Stimulated activated CD4-positive, alpha-beta T cell treated with anti-CD3 and anti-CD28 coated beads, Interleukin-2, amount 100 ng/mL, for 24 hours (primary cell): ENCODE measurements around the gene MAP3K4.

ENCODE experiments used
- DNase-seq, 2 donors: peaks; one replicate each; pipeline ENCODE4 v3.0.0-alpha.2; 2020

Gene MAP3K4

DNA sequence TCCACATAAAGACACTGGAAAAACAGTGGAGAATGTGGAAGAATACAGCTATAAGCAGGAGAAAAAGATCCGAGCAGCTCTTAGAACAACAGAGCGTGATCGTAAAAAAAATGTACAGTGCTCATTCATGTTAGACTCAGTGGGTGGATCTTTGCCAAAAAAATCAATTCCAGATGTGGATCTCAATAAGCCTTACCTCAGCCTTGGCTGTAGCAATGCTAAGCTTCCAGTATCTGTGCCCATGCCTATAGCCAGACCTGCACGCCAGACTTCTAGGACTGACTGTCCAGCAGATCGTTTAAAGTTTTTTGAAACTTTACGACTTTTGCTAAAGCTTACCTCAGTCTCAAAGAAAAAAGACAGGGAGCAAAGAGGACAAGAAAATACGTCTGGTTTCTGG lies 57.1 kb downstream of the MAP3K4 start:
- no peak for DNase-seq

DNA sequence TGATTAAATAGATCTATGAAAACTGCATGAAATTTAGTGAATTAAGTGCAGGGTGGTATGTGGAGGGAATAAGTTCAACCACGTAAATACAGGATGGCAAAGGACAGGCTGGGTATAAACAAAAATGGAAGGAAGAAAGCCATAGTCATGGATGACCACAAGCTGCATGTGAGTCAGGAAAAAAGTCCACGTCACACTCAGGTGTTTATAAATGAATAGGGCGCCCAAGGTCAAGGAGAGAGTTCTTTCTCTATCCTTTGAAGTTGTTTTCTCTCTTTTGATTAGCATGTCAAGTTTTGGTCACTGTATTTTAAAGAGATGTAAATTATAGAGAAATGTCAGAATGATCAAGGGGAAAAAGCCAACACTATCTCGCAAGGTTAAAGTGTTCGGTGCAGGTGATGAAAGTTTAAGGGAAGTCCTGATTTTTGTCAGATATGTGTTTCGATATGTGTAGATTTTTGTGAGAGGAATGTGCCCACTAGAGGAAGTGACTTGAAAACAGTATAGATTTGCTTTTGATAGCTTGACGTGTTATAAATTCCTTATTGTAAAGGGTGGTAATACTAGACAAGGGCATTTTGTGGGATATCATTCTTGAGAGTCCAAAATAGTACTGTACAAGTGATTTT lies 58.7 kb downstream of the MAP3K4 start:
- no peak for DNase-seq

DNA sequence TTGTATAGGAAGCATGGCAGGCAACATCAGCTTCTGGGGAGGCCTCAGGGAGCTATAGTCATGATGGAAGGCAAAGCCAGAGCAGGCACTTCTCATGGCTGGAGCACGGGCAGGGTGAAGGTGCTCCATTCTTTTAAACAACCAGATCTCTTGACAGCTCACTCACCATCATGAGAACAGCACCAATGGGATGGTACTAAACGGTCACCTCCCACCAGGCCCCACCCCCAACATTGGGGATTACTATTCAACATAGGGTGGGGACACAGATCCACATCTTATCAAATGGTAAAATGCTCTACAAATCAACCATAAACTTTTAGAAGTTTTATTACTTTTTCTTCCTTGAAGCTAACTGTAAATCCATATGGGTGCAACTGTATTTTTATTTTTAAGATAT lies 61.5 kb downstream of the MAP3K4 start:
- DNase-seq: no peak

DNA sequence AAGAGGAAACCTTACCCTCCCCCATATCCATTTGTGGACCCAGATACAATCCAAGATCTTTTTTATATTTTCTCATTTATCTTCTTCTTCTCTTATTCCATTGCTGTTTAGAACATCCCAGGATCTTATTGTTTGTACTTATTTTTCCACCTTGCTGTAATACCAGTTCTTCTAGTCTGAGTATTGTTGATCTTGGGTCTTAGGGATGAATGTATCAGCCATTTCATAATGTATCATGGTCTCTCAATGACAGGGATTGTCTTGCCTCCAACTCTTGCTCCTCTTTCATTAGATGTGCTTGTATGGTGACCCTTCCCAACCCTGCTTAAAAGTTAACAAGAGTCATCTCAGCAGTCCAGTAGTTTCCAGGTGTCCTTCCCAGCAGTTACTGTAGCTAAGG lies 63.3 kb downstream of the MAP3K4 start:
- DNase-seq: no peak

GRCh38 chr6:161056451-161056850 lies 64.9 kb downstream of the MAP3K4 start:
- no peak for DNase-seq

DNA sequence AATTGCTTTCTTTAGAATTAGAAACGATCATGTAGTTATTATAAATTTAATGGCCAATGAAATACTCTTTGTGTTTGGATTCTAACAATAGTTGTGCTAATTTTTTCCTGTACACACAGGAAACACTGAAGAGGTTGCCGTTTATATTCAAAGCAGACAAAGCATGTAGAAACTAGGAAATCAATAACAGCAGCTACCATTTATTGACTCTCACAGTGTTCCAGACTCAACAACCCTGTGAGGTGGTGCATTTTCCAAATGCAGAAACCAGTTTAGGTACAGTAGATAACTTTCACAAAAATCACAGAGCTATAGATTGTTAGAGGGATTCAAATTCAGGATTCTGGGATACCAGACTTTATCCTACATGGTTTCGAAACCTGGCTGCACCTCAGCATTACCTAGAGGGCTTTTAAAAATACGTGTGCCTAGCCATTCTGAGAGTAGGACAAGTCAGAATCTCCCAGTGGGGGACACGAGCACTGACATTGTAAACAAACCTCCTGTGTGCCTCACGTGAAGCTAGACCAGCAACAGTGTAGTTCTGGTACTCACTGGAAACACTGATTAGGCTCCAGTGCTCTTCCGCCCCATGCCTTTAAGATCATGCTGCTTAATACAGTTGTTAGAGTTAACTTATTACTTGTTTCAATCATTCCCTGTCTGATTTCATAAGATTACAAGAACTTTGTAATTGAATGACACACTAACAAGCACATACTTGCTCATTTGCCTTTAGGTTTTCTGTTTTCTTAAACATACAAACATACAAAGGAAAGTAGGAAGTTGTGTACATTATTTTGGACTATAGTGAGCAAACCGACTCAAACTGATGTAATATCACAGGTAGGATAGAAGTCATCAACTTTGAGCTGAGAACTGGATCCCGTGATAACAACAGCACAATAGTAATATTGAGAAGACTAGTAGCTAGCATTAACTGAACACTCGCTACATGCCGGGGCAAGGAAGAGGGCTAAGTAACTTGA lies 65.8 kb downstream of the MAP3K4 start:
- DNase-seq: no peak

DNA sequence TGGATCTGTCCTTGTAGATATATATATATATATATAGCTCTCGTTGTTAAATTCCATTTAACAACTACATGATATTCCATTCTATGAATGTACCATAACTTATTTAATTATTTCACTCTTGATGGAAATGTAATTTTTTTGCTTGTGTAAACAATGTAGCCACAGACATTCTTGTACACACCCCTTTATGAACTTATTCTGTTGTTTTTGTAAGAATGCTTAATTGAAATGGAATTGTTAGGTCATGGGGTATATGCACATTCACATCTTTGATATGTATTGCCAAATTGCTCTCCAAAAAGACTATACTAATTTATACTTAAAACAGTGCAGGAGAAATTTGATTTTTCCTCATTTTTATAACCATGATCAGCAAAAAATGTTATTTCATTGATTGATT lies 67.2 kb downstream of the MAP3K4 start:
- no peak for DNase-seq

DNA sequence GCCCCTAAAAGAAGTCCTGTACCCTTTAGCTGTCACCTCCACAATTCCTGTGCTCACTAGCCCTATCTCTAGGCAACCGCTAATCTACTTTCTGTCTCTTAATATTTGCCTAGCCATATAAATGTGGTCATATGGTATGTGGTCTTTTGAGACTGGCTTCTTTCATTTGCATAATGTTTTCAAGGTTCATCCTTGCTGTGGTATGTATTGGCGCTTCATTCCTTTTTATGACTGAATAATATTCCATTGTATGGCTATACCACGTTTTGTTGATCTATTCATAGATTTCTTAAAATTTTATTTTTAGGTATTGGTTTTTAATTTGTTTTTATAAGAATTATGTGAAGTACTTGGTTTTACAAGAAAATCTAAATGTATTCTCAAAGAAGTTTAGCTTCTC lies 70.0 kb downstream of the MAP3K4 start:
- DNase-seq: no peak

DNA sequence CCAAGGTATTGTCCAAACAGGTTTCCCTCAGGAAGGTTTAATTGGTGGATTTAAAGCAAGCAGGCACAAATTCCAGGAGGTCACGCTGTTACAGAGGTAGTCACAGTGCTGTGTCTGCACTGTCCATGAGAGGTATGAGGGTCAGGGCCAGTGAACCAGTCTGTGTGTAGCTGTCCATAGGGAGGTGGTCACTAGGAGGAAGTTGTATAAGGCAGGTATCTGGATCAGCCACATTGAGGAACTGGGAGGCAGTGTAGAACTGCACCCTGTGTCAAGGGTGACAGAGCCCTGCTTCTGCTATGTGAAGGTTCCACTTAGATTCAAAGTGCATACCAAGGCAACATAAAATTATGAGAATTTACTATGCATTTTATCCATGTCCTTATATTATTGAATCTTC lies 73.3 kb downstream of the MAP3K4 start:
- DNase-seq: no peak

GRCh38 chr6:161066511-161066910 lies 74.9 kb downstream of the MAP3K4 start:
- DNase-seq: no peak

DNA sequence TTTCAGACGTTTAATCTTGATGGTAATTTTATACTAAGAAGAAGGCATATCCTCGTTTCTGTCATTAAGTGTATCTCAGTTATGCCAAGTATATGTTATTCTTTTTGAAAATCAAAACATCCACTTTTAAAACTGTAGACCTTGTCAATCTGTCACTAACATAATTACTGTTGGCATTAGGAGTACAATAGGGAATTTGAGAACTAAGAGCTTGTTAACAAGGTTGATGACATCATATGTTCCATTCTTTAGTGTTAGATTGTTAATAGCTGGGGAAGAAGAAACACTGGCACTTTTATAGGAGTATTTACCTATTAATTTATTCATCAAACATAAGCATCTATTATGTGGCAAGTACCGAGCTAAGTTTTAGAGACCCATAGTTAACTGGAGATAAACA lies 76.2 kb downstream of the MAP3K4 start:
- no peak for DNase-seq

DNA sequence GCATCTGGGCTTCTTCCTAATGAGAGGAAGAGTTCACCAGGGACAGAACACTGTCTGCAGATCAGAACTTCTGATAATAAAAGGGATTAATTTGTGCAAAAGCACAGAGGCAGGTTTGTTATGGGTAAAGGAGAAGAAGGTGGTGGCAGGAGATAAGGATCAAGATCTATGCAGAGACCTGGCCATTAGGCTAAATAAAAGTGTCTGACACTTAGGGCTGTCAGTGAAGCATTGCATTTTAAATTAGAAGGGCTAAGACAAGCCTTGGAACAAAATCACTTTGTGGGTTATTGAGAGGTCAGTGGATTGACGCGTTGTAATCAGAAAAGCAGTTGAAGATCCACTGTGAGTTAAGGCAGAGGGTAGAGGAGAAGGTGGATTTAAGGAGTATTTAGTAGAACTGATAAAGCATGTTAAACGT lies 76.8 kb downstream of the MAP3K4 start:
- DNase-seq: no peak

GRCh38 chr6:161073930-161074329 lies 82.4 kb downstream of the MAP3K4 start:
- no peak for DNase-seq

DNA sequence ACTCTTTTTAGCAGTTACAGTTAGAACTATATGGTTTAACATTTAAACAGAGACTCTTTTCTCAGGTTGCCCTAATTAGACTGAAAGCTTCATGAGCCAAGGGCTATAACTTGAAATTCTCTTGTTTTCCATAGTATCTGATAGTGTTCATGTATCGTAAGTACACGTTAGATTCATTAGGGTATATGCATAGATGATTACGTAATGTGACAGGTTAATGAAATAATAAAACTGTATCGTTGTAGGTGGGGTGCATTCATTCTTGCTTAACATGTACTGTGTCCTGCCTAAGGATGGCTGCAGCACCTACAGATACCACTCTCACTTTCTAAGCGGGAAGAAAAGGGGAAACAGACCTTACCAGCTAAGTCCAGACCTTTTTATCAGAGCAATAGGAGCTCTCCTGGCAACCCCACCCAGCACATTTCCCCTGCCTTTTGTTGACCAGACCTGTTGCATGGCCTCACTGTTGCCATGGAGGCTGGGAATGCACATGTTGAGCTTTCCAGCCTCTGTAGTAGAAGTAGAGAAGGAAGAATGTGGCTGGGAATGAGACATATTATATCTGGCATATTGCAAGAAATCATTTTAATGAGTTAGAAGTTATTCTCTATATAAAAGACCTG lies 83.0 kb downstream of the MAP3K4 start:
- no peak for DNase-seq

DNA sequence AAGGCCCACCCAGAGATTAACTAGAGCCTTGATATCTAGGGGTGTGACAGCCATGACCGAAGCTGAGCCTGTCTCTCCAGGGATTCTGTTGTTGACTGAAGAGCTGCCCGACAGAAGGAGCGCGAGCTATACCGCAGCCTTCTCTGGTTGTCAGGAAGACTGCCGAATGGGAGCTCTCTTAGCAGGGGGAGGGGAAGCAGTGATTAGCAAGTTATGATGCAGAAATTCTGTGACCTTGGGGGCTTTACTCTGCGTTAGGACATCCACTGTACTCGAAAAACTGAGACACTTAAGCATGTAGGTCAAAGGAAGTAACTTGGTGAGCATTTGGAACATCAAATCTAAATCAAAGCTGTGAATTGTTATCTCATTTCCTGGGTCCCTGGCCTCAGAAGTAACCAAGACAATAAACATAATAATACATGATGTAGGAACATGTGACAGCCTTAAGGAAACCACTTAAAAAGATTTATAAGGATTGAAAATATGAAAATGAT lies 84.7 kb downstream of the MAP3K4 start:
- DNase-seq: no peak

DNA sequence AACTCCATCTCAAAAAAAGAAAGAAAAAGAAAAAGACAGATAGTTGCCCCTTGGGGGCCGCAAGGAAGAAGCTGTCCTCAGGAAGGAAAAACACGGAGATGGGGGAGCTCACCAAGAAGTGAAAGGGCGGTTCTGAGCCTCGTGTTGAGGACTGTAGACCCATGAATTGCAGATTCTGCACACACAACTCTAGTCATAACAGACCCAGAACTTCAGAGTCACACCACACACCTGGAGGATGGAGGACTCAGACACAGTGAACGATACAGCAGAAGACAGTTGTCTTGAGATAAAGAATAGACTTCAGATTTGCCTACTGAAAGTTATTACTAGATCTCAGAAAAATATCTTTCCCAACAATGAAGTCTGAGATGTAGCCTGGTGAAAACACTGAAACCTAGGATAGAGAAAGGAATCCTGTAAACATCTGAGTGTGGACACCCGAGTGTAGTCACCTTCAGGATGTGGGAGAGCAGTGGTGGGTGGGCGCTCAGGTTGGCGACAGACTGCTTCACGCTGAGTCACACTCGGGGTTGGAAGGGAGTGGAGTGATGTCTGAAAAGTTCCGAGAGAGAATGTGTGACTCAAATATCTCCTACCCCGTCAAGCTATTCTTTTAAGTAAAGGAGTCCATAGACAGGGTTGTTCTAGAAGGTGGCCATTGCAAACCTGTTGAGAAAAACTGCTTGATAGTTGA lies 88.1 kb downstream of the MAP3K4 start:
- peak; percentile 68 to 72 for DNase-seq

DNA sequence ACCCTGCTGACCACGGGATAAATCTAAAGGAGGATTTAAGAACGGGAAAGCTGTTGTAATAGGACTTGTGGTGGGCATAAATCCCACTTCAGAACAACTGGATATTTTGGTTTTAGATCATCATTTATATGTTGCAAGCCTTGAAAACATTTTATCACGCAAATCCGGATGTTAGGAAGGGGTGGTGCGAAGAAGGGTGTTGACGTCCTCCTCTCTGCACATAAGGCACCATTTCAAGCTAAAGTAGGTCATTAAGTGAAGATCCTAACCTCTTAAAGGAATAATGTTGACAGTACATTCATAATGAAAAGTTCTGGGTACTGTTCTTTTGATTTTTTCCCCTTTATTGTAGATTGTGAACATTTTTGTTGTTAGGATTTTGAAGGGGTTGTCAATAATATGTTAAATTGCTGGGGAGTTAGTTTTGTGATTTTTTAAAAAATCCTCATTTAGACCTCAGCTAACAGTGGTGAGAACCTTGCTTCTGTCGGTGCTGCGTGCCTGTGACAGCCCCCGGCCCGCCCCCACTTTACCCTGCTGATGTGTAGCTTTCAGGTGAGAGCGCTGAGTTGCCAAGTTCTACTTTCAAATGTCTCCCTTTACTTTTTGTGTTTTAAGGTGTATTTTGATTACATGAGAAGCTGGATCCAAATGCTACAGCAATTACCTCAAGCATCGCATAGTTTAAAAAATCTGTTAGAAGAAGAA lies 88.8 kb downstream of the MAP3K4 start:
- DNase-seq: peak; percentile 10 to 34

DNA sequence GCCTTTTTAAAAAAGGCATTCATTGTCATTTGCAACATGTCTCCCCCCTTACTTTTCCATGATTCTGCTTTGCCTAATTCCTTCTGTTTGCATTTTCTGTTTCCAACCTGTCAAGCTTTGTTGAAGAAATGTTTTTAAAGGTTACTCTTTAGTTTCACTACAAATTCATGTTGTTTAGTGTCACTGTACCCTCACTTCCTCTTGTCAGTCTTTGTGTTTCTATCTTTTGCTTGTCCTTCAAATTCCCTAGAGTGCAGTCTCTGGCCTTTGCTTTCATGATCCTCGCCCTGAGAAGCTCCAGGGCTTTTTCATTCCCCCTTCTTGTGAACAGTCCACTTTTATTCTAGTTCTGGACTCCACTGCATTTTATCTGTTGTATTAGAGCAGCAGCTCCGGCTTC lies 90.6 kb downstream of the MAP3K4 start:
- DNase-seq: no peak

- no peak for DNase-seq
Measured at GRCh38 chr6:161085246-161085645, 93.7 kb downstream of the MAP3K4 start.

DNA sequence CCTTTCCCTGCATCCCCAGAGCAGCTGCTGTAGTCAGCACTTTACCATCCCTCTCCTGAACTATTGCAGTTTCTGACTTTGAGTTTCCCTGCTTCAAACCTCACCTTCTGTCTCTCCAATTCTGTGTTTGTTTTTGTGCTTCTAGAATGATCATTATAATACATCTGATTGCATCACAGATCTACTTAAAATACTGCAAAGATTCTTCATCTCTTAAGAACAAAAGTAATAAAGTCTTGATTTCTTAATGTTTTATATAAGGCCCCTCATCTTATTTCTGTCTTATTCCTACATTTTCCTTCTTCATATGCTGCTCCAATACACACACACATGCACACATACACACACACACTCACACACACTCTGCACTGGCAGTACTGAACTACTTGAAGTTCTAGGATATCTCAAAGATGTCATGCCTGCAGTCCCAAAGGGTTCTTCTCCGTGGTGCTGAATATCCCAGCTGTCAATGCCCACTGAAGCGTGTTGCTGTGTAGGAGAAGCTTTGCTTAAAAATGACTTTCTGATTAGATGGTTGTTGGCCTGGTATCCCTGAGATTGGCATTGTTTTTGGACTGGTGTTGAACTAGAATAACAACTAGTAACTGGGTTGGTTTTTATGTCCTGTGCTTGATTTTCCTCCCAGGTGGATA lies 97.2 kb downstream of the MAP3K4 start:
- DNase-seq: no peak

DNA sequence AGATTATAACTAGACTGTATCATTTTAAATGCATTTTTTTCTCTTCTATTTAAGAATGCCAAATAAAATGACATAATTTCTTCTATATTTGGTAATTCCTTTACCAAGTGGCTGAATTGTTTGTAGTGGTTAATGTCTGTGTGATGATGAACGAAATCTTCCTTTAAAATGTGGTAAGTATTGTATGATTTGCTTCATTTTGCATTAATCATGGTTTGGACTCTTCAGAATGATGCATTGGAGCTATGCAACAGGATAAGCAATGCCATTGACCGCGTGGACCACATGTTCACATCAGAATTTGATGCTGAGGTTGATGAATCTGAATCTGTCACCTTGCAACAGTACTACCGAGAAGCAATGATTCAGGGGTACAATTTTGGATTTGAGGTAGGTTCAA lies 99.6 kb downstream of the MAP3K4 start:
- no peak for DNase-seq
